ENCODE data around the gene FAM227A.
"Not testable (repeated sequence)": the region's sequence is repeated elsewhere in the genome, so short reads cannot be mapped to it uniquely, and the experiment has no call there.

The FAM227A gene

DNA sequence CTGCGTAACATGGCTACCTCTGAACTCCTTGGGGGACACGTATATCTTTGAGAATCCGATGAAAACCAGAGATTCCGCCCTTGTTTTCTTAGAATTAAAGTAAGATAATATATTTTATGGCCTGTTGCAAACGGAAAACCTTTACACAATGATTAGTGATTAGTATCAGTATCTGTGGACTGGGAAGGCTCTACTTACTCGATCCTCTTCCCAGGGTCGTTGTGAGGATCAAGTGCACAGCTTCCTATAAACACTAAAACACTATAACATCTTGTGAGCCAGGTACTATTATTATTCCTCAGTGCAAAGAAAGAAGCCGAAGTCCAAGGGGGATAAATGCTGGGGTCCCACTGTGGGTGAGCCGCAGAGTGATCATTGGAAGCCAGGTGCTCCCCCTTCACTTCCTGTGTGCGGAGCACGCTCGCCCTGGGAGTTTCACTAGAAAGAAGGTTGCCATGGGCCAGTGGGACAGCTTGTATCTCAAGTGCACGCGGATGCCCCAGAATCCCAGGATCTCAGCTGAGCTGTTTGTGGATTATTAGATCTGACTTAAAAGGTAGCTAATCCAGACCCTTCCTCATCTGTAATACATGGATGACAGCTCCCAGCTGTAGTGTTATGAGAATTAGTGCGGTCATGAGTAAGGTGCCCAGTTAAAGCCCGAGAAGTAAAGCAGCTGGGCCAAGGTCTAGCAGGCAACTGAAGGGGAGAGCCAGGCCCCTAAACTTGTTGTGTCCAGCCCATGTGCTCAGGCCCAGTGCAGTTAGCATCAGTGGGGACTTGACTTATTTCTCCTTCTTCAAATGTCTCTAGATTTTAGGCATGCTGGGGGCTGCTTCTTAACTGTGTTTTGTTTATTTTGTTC, 1.1 kb upstream of the FAM227A start:
- no peak for DNase-seq (ENCODE audit: low read depth, low spot score)

DNA sequence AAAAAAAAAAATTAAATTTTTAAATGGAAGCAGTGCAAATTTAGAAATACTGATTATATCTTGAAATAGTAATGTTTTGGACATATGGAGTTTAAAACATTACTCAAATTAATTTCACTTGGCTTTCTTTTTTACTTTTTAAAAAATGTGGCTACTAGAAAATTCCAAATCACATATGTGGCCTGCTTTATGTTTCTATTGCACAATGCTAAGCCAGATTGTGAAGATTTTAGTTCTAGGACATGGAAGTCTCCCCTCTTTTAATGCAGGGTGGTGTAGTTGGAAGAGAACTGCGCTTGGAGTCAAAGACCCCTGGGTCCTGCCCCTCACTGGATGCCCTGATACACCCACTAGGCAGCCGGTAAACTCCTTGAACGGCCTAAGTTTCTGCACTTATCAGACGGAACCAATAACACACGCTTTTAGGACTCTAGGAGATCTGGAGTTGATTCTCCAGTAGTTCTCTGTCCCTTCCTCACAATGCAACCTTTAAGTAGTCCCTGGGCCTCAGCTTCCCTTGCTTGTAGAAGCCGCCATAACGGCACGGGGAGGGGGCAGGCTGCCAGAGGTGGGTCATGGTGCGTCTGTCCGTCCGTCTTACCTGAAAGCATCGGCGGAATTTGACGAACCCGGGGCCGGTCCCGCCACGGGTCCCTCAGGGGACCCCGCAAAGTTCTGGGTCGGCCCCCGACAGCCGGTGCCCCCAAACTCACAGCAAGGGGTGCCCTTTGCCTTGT, 505 bp downstream of the FAM227A start:
- DNase-seq (ENCODE audit: low read depth, low spot score): no peak

DNA sequence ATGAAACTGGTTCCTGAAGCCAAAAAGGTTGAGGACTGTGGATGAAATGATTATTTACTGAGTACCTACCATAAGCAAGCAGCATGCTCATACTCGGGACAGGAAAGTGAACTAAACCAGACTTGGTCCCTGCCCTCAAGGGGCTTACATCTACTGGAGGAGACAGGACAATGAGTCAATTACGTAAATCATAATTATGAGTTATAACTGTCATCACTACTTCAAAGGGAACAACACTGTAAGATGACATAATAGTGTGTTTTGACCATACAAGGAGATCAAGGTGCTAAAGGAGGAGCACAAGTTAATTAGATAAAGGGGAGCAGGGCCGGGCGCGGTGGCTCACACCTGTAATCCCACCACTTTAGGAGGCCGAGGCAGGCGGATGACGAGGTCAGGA, 2.5 kb downstream of the FAM227A start:
- no peak for DNase-seq (ENCODE audit: low read depth, low spot score)

DNA sequence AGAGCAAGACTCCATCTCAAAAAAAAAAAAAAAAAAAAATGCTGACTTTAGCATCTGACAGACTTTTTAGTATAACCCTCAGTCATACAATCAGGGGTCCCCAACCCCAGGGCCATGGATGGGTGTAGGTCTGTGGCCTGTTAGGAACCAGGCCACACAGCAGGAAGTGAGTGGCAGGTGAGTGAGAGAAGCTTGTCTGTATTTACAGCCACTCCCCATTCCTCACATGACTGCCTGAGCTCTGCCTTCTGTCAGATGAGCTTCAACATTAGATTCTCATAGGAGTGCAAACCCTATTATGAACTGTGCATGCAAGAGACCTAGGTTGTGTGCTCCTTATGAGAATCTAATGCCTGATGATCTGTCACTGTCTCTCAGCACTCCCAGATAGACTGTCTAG, 3.3 kb downstream of the FAM227A start:
- DNase-seq (ENCODE audit: low read depth, low spot score): no peak

DNA sequence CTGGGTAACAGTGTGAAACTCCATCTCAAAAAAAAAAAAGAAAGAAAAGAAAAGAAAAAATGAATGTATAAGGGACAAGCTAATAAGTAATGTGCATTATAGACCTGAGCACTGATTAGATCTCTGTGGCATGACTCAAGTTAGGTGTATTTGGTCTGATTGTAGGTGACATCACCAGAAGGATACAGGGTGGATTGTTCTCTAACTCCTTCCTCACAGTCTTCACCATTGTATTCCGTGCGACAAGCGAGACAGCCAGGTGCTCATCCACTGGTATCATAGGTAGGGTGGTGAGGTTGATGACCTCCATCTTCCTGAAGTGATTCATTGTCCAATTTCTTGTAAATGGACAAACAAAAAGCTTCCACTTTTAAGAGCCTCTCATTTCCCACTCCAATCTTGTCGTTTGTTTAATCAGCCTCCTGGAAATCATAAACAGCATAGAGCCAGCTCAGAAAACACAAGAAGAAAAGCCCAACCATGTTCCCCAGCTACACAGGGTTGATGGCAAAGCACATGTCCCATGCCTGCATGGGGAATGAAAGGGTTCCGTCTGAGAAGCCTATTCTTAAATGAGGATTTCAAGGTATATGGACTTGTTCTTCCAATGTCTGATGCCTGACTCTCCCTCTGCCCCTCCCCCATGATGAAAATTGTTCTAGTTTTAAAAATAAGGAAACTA, 6.2 kb downstream of the FAM227A start:
- no peak for DNase-seq (ENCODE audit: low read depth, low spot score)

DNA sequence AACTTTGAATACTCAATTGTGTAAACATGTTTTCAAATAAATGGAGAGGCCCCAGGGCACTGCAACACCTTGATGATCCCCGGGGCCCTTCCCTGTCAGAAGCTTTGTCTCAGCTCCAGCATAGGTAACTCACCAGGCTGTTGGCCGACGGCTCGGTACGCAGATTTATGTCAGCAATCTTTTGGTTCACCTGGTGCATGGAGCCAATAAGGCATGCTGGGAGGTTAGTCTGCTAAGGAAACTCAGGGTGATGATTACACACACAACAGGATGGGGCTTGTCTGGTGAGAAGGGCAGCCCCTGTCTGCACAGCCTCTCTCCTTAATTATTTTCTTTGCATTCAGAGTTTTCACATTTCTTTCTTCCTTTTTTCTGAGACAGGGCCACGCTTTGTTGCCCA, 10.8 kb downstream of the FAM227A start:
- DNase-seq (ENCODE audit: low read depth, low spot score): no peak

DNA sequence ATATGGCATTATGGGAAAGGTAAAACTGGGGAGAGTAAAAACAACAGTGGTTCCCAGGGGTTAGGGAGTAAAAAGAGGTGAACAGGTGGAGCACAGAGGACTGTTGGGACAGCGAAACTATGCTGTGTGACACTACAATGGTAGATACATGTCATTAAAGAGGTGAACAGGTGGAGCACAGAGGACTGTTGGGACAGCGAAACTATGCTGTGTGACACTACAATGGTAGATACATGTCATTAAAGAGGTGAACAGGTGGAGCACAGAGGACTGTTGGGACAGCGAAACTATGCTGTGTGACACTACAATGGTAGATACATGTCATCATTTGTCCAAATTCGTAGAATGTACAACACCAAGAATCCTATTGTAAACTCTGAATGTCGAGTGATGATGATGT, 11.9 kb downstream of the FAM227A start:
- DNase-seq (ENCODE audit: low read depth, low spot score): not testable (repeated sequence)

DNA sequence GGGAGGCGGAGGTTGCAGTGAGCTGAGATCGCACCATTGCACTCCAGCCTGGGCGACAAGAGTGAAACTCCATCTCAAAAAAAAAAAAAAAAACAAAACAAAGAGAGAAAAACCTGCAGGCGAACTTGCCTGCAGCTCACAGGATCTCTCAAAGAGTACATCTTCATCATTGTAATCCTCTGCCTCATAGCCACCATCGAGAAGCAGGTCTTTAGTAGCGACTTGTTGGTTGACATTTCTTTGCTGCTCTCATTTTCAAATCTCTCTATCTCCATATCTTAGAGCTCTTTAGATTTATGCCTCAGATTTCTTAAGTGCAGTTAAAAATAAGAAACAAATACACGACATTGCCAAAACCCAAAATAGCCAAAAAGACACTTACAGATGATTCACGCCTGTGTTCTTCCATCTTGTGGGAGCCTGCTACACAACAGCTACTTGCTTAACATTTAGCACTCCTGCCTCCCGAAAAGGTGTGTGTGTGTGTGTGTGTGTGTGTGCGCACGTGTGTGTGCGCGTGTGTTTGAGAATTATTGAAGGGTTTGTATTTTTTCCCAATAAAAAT, 14.6 kb downstream of the FAM227A start:
- no peak for DNase-seq (ENCODE audit: low read depth, low spot score)

DNA sequence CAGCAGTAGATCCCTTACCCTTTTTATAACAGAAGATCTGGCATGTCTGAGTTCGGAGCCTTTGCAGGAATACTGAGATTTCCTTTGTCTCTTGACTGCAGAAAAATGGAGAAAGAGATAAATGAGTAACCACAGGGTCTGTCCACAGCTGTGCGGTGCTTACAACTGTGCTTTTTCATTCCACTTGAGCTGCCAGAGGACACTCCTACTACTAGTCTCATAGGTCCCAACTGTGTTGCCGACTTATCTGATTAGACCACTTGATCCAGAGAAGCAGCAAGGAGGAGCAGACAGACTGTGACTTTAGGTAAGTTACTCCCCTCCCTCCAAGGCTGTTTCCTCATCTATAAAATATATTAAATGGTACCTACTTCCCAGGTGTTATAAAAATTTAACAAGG, 17.5 kb downstream of the FAM227A start:
- no peak for DNase-seq (ENCODE audit: low read depth, low spot score)

DNA sequence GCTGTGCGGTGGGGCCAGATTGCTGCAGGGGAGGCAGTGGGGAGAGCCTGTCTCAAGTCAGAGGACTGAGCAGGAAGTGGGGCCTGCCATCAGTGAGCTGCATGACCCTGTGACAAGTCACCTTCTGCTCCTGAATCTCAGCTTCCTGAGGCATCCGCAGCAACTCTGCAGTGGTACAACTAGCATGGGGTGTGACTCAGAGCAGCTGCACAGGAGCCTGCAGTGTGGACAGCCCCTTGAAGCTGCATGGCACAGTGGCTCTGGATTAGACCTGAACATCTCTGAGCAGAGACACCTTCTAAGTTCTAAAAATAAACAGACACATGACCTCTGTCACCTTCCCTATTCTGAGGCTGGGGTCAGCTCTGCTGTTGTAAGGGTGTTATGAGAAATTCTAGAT, 18.0 kb downstream of the FAM227A start:
- no peak for DNase-seq (ENCODE audit: low read depth, low spot score)

DNA sequence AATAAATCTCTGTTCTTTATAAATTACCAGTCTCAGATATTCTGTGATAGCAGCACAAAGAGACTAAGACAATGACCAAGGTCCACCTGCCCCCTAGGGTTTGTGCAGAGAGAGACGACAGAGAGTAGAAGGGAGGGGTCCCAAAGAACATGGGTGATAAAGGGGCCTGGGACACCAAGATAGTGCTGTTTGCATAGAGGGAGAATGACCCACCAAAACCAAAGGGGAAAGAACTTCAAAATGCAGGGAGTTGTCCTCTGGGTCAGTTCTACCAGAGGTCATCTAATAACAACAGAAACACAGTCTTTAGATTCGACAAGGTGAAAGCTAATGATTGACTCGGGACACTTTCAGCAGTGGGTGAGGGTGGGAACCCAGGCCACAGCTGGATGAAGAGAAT, 23.7 kb downstream of the FAM227A start:
- DNase-seq (ENCODE audit: low read depth, low spot score): no peak

DNA sequence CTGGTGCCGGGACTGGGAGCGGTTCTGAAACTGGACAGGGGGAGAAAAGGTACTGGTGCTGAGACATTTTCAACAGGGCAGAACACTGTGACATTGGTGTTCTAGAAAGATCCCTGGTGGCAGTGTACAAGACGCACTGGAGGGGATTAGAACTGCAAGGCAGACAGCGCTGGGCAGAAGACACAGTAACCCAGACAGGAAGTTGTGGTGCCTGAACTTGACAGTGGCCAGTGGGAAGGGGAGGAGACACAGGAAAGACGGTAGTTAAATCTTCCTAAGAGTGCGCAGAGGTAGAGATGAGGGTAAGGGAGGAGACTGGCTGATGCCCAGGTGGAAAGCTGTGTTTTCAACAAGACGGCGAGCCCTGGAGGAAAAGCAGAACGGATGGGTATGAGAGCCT, 24.5 kb downstream of the FAM227A start:
- DNase-seq (ENCODE audit: low read depth, low spot score): no peak

DNA sequence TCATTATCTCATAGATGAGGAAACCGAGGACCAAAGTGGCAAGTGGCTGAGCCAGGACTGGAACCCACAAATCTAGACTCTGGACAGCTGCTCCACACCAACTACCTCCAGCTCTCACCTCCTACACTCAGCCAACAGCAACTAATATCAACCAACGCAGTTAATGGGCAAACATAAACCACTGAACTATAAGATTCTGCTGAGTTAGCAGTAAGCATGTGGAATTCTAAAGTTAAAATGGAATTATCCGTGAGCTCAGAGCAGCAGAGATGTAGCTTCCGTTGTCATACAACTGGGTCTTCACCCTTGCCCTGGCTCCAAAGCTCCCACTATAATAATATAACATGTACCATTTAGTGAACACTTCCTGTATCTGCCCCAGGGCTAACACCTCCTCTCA, 27.1 kb downstream of the FAM227A start:
- no peak for DNase-seq (ENCODE audit: low read depth, low spot score)

DNA sequence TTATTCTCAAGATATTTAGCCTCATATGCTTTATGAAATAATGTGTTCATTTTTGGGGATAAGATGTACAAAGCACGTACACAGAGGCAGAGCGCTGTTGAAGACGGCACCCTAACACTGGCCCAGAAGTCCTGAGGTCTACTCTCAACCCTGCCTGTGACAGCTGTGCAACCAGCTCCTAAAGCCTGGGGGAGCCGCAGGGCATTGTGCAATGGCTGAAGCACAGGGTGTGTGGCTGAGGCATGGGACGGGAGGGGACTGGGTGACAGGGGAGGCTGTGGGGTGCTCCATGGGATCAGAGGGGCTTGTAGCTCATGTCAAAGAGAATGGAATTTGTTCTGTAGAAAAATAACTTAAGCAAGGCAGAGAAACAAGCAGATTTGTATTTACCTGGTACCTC, 27.7 kb downstream of the FAM227A start:
- no peak for DNase-seq (ENCODE audit: low read depth, low spot score)

DNA sequence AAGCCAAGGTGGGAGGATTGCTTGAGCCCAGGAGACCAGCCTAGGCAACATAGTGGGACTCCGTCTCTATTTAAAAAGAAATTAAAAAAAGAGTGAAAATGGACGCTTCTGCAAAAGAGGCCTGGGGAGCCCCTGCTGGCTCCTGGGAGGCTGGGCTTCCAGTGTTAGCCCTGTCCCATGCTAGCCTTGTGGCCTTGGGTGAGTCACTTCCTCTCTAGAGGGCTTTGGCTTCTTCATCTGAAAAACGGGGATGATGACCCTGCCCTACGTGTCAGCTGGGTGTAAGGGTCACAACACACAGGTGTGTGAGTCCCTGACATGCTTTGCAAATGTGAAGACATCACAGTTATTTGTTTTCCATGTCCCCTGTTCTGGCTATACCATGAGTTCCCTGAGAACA, 32.8 kb downstream of the FAM227A start:
- no peak for DNase-seq (ENCODE audit: low read depth, low spot score)

DNA sequence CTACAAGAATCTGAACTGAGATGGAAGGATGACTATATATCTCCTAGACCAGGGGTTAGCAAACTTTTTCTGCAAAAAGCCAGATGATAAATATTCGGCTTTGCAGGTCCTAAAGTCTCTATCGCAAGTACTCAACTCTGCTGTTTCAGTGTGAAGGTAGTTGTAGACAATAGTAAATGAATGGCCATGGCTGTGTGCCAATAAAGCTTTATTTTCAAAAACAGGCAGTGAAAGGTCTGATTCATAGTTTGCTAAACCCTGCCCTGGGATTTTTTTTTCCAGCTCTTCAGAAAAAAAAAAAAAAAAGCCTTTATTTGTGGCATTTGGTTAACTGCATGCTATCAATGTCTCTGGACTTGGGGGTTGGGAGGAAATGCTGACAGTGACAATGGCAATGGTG, 37.5 kb downstream of the FAM227A start:
- DNase-seq (ENCODE audit: low read depth, low spot score): no peak

DNA sequence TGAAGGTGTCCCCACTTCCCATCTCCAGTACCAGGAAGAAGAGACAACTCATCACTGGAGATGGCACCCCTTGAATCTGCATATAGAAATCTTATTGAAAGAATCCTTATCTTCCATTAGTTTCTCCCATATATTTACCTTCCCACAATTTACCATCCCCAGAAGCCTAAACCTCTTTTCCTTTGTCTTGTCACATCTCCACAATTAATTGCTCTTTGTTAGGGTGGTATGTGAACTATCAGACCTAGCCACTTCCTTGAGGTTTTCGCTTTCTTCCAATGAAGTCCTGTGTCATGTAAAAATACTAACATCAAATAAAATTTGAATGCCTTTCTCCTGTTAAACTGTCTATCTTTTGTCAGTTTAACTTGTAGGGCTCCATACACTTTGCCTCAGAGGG, 37.9 kb downstream of the FAM227A start:
- DNase-seq (ENCODE audit: low read depth, low spot score): no peak

DNA sequence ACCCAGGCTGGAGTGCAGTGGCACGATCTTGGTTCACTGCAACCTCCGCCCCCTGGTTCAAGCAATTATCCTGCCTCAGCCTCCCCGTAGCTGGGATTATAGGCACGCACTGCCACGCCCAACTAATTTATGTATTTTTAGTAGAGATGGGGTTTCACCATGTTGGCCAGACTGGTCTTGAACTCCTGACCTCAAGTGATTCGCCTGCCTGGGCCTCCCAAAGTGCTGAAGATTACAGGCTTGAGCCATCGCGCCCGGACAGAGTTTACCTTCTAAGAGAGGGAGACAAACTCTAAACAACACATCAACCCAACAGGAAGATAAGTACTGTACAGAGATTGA, 41.2 kb downstream of the FAM227A start:
- not testable (repeated sequence) for DNase-seq (ENCODE audit: low read depth, low spot score)

DNA sequence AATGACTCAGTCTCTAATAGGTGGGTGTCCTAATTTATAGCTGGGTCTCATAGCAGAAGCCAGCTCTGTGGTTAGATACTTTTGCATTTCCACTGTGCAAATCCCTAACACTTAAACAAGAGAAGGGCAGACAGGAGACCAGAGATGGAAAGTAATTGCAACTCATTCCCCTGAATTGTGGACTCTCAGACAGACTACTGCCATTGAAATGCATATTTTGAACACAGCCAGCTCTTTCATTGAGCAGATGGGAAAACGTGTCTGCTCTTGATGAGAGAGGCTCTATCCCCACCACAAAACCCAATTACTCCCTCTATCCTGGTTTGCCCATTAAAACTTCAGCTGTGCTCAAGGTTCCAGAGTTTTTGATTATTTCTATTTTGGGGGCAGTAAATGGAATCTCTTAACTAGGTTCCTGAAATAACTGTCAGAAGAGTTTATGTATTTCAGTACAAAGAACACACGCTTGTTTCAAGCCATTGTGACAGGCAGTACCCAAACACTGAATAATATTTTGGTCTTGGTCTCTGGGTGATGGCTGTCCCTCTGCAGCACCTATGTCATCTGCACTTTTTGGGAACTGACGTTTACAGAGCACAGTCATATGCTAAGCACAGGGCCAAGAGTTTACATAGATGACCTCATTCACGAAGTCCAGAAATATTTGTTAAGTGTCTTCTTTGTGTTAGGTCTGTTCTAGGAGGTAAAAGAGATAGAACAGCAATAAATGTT, 41.7 kb downstream of the FAM227A start:
- no peak for DNase-seq (ENCODE audit: low read depth, low spot score)

DNA sequence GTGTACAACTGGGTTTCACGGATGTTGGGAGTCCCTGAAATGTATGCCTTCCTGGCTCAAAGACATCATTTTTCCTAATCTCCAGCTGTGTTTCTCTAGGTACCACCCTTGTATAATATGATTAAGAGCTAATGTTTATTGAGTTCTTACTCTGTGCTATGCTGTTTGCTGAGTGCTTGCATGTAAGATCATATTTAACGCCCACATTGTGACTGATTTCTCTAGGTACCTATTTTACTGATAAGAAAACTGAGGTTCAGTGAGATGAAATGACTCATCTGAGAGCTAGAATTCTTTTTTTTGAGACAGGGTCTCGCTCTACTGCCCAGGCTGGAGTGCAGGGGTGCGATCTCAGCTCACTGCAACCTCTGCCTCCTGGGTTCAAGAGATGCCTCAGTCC, 42.6 kb downstream of the FAM227A start:
- no peak for DNase-seq (ENCODE audit: low read depth, low spot score)

DNA sequence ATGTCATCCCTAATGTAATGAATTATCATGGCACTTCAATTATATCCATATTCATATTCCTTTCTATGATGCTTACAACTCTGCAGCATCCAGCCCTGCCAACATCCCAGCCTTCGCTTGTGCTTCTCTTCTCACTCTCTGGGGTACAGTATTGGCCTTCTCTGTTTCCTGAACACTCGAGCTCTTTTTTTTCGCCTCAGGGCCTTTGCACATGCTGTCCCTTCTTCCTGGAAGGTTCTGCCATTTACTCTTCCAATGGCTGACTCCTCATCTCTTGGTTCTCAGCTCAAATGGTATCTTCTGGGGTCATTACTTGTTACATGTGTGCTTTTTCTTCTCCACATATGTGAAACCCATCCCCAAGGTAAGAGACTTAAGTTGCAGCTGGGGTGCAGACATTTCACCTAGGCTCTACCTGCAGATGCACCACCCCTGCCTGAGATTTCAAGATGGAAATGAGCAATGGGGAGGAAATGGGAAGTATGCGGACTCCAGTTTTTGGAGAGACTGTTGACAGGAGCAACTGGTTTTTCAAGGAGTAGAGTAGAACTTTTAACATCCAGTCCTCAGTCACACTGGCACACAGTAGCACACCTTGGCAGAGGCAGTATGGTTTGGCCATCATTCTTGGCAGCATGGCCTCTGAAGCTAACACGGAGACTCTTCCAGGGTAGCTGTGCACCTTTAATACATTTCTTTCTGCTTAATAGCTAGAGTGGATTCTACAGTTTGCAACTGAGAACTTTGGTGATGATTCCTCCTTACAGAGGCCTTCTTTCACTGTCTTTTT, 43.8 kb downstream of the FAM227A start:
- no peak for DNase-seq (ENCODE audit: low read depth, low spot score)

Measured in activated naive CD8-positive, alpha-beta T cell treated with anti-CD3 and anti-CD28 coated beads, Interleukin-2, amount 50 U/mL, for 16 hours (primary cell).